GM10248 (cell line): ENCODE results near the gene HJURP.

Source experiments
- CTCF ChIA-PET: fragments of 300-600 bp; sonication (Branson Sonifier 250); formaldehyde crosslinking; extraction: SDS; loops from one replicate; lab custom pipeline; 2021; ENCODE audit warnings: antibody characterized with exemption; lab: Yijun Ruan, JAX
- POLR2A ChIA-PET: fragments of 350-650 bp; sonication (Branson Sonifier 250); formaldehyde crosslinking; extraction: SDS; loops from one replicate; lab custom pipeline; 2020; ENCODE audit warnings: antibody characterized with exemption; lab: Yijun Ruan, JAX
- DNase-seq: peaks from one replicate; pipeline ENCODE4 v3.0.0; 2012; ENCODE audit errors: extremely low spot score
- TF ChIP-seq, protein P1 (sequence below): IDR thresholded peaks from 2 replicates; pipeline ENCODE4 v1.5.1; 2012; ENCODE audit warnings: mild to moderate bottlenecking, low read depth; ENCODE audit errors: extremely low read depth, missing control alignments, control extremely low read depth

Gene HJURP

DNA sequence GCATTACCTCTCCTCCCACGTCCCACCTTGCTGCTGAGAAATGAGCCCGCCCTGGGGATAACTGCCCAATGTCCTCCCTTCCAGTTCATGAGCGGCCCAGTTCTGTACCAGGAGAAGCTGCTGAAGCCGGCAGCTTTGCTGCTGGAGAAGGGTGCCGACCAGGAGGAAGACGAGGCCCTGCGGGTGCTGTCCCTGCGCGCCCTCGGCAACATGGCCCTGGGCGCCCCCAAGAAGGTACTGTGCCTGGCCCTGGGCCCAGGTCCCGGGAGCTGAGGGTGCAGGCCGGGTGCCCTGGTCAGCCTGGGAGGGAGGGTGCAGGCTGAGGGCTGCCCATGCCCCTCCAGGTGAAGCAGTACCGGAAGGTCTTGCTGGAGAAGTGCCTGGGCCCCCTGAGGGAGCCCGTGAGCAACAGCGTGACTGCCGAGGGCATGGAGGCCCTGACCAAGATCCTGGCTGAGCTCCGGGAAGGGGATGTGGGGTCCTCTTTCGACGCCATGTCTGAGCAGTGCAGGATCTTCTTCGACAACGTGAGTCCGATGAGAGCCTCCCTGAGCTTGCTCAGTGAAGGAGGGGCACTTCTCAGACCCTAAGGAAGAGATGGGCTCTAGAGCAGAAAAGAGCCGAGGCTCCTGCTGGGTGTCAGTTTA is 25.7 kb downstream of the HJURP start:
- ChIA-PET POLR2A (no interaction called here), CTCF (no interaction called here)
- TF ChIP-seq, protein P1, sequence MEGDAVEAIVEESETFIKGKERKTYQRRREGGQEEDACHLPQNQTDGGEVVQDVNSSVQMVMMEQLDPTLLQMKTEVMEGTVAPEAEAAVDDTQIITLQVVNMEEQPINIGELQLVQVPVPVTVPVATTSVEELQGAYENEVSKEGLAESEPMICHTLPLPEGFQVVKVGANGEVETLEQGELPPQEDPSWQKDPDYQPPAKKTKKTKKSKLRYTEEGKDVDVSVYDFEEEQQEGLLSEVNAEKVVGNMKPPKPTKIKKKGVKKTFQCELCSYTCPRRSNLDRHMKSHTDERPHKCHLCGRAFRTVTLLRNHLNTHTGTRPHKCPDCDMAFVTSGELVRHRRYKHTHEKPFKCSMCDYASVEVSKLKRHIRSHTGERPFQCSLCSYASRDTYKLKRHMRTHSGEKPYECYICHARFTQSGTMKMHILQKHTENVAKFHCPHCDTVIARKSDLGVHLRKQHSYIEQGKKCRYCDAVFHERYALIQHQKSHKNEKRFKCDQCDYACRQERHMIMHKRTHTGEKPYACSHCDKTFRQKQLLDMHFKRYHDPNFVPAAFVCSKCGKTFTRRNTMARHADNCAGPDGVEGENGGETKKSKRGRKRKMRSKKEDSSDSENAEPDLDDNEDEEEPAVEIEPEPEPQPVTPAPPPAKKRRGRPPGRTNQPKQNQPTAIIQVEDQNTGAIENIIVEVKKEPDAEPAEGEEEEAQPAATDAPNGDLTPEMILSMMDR: no peak
- no peak for DNase-seq

DNA sequence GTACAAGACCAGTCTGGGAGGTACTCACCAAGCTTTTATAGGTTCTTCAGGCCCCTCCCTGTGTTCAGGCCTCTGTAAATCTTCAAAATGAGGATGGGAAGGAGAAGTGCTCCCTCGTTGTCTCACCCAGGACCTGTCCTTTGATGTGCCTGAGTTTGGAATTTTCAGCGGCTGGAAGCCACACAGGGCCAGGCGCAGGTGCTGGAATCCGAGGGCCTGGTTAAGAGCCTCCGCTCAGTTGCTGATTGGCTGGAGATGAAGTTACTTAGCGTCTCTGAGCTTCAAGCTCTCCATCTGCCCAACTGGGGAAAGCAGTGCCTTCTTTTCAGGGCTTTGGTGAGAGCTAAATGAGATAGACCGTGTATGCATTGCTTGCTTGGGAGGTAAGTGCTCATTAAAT is 30.0 kb downstream of the HJURP start:
- TF ChIP-seq, protein P1: no peak
- POLR2A ChIA-PET: no interaction called here

DNA sequence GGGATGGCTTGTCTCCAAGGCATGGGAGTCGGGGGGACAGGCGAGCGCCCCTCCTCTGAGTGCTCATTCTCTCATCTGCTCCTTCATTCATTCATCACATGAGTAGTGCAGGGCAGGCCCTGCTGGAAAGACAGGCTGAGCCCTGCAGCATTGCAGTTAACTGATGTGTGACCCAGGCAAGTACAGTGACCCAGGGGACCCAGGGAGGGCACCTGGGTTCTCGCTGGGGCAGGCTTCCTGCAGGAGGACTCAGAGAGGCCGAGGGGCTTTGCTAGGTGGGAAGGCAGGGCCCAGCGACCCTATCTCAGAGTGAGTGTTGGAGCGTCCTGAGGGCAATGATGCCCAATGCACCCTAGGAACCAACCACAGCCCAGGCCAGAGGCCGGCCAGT is 30.6 kb downstream of the HJURP start:
- ChIA-PET POLR2A (no interaction called here), CTCF (interaction anchor here (1.4 kb wide), 1 partner anchor 34 kb away, joined by 4 read pairs; no protein-coding TSS in a partner anchor)
- DNase-seq: no peak

More for the DNA sequence above, 30.0 kb downstream of the HJURP start:
- no peak for DNase-seq
- CTCF ChIA-PET: interaction anchor here (1.4 kb wide), 1 partner anchor 34 kb away, joined by 4 read pairs; no protein-coding TSS in a partner anchor

DNA sequence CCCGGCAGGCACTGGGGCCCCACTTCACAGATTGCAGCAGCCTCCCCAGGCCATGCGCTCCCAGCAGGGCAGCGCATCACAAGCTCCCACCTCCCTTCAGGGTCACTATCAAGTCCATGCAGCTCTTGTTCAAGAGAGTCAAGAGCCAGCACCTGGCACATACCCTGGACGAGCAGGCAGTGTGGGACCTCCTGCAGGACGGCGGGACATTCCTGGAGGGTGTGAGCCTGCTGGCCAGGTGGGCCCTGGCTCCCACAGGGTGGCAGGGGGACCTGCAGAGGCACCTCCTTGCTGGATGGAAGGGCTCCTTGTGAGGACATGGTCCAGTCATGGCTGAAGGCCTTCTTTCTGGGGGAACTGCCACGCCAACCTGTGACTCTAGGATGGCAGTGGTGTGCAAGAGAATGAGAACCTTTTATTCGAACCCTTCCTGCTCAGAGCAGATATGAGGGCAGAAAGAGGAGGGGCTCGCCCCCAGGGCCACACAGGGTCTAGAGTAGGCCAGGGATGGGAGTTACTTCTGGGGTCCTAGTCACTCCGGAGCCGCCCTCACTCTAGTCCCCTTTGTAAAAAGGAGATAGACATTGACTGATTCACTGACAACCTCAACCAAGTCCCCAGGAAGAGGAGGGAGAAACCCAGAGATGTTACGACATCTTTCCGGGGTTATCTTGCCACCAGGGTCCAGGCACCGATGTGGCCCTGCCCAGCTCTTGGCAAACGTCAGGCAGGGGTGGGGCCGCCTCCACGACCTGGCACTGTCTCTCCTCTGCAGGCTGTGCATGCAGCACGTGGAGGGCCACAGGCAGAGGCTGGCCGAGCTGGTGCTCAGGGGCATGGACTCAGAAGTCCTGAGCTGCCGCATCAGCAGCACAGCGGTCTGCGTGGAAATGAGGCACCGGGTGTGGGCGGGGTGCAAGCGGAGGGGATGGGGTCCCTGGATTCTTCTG is 31.3 kb downstream of the HJURP start:
- no peak for DNase-seq
- TF ChIP-seq, protein P1: no peak
- ChIA-PET POLR2A (interaction anchor here (0.5 to 0.6 kb wide), 2 partner anchors 422 to 1307 kb away, joined by 3 read pairs; no protein-coding TSS in a partner anchor), CTCF (no interaction called here)

More for the DNA sequence above, 30.6 kb downstream of the HJURP start:
- TF ChIP-seq, protein P1: no peak

DNA sequence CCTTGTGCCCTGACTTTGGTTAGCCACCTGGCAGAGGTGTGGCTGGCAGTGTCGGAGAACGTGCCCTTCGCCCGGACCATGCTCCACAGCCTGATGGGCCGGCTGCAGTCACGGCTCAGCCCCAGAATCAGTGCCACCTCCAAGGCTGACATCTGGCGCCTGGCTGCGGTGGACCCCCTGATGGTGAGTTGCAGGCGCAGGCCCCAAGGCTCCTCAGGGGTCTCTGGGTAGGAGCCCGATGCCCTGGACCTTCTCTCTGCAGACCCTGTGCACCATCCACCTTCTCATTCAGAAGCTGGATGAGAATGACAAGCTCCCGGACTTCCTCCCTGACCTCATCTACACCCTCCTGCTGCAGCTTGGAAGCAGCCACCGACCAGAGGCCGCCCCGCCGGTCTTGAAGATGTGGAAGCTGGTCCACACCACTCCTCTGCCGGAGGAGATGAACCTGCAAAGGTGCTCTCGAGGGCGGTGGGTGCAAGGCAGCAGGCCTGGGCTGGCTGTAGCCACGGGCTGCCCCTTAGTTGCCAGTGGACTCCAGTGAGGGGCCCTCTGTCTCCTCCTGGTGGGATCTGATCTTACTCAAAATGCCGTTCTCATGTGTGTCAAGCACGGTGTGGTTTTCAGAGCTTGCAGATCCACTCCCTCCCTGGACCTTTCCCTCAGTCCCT is 32.1 kb downstream of the HJURP start:
- ChIA-PET POLR2A (interaction anchor here (0.5 to 0.6 kb wide), 2 partner anchors 421 to 1308 kb away, joined by 3 read pairs; no protein-coding TSS in a partner anchor), CTCF (no interaction called here)
- no peak for DNase-seq
- TF ChIP-seq, protein P1: no peak

DNA sequence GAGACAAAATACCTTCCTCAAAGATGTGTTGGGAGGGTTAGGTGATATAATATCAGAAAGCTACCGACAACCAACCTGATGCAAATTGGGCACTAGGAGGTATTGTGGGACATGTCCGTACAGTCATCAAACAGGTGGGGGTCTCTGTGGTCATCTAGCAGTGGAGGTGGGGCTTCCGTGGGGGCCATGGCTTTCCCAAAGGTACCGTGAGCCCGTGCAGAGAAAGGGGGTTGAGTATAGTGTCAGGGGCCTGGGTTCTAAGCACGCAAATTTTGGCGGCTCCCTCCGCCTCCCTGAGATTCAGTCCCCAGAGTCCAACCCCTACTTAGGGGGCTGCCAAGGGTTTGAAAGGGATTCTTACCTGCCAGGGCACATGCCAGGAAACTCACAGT is 32.6 kb downstream of the HJURP start:
- POLR2A ChIA-PET: no interaction called here
- no peak for DNase-seq
- CTCF ChIA-PET: no interaction called here
- TF ChIP-seq, protein P1: no peak
